ENCODE data around the gene KCNJ6.

KCNJ6 gene

GRCh38 chr21:37574751-37575150, 341.5 kb downstream of the KCNJ6 start:
- Histone ChIP-seq H3K9ac (ENCODE audit: low read length) (no peak overlapping the region), H3K9me2 (ENCODE audit: low read depth, low read length) (no peaks in the 10 kb centered on the region), H3F3A (ENCODE audit: insufficient read depth, low read length) (no peaks in the 10 kb centered on the region), H3K36me3 (ENCODE audit: insufficient read depth, low read length) (no peaks in the 10 kb centered on the region; the same call in 1 of the 2 replicates), H4K20me1 (ENCODE audit: insufficient read depth, low read length) (no peaks in the 10 kb centered on the region), H3K27me3 (ENCODE audit: insufficient read depth, low read length) (no peaks in the 10 kb centered on the region), H3K9me3 (ENCODE audit: low read length) (peaks cover 5% of the 10 kb centered on the region; the same call in 1 of the 2 replicates), H2AFZ (ENCODE audit: low read length) (no peak overlapping the region), H3K27ac (ENCODE audit: low read depth, low read length, poor library complexity, severe bottlenecking) (no peak overlapping the region), H3K79me2 (ENCODE audit: insufficient read depth, low read length) (no peaks in the 10 kb centered on the region), H3K4me3 (ENCODE audit: low read depth, low read length, poor library complexity, severe bottlenecking) (no peak overlapping the region), H3K4me2 (ENCODE audit: low read length) (no peak overlapping the region), H3K4me1 (ENCODE audit: insufficient read depth, low read length, severe bottlenecking) (no peaks in the 10 kb centered on the region)
- TF ChIP-seq, protein P1, sequence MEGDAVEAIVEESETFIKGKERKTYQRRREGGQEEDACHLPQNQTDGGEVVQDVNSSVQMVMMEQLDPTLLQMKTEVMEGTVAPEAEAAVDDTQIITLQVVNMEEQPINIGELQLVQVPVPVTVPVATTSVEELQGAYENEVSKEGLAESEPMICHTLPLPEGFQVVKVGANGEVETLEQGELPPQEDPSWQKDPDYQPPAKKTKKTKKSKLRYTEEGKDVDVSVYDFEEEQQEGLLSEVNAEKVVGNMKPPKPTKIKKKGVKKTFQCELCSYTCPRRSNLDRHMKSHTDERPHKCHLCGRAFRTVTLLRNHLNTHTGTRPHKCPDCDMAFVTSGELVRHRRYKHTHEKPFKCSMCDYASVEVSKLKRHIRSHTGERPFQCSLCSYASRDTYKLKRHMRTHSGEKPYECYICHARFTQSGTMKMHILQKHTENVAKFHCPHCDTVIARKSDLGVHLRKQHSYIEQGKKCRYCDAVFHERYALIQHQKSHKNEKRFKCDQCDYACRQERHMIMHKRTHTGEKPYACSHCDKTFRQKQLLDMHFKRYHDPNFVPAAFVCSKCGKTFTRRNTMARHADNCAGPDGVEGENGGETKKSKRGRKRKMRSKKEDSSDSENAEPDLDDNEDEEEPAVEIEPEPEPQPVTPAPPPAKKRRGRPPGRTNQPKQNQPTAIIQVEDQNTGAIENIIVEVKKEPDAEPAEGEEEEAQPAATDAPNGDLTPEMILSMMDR (IDR thresholded peaks at IDR 0.05; ENCODE audit: low read length): no peak
- TF ChIP-seq EZH2 (IDR thresholded peaks at IDR 0.05; ENCODE audit: borderline replicate concordance, low read length): no peak

GRCh38 chr21:37574316-37574715, 341.9 kb downstream of the KCNJ6 start:
- Histone ChIP-seq H3K9me3 (ENCODE audit: low read length) (peaks cover 5% of the 10 kb centered on the region; the same call in 1 of the 2 replicates), H3K27me3 (ENCODE audit: insufficient read depth, low read length) (no peaks in the 10 kb centered on the region), H3F3A (ENCODE audit: insufficient read depth, low read length) (no peaks in the 10 kb centered on the region), H3K27ac (ENCODE audit: low read depth, low read length, poor library complexity, severe bottlenecking) (no peak overlapping the region), H3K79me2 (ENCODE audit: insufficient read depth, low read length) (no peaks in the 10 kb centered on the region), H3K4me2 (ENCODE audit: low read length) (no peak overlapping the region), H2AFZ (ENCODE audit: low read length) (no peak overlapping the region), H4K20me1 (ENCODE audit: insufficient read depth, low read length) (no peaks in the 10 kb centered on the region), H3K9ac (ENCODE audit: low read length) (no peak overlapping the region), H3K4me3 (ENCODE audit: low read depth, low read length, poor library complexity, severe bottlenecking) (no peak overlapping the region), H3K9me2 (ENCODE audit: low read depth, low read length) (no peaks in the 10 kb centered on the region), H3K36me3 (ENCODE audit: insufficient read depth, low read length) (no peaks in the 10 kb centered on the region; the same call in 1 of the 2 replicates), H3K4me1 (ENCODE audit: insufficient read depth, low read length, severe bottlenecking) (no peaks in the 10 kb centered on the region)
- TF ChIP-seq, protein P1 (IDR thresholded peaks at IDR 0.05; ENCODE audit: low read length): no peak
- no peak for TF ChIP-seq EZH2 (IDR thresholded peaks at IDR 0.05; ENCODE audit: borderline replicate concordance, low read length)

DNA sequence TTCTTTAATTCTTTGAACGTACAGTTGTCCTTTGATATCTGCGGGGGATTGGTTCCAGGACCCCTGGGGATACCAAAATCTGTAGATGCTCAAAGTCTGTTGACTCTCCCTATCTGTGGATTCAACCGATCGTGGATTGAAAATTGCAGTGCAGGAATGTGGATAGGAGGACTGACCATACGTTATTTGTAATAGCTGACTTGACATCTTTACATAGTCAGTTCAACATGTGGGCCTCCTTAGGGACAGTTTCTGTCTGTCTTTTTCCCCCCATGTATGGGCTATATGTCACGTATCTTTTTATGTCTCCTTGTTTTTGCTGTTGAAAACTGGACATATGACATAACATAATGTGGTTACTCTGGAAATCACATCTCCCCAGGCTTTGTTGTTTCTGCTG, 344.8 kb downstream of the KCNJ6 start:
- no peaks in the 10 kb centered on the region for H3K9me2 ChIP-seq (ENCODE audit: low read depth, low read length)
- H3K4me3 ChIP-seq (ENCODE audit: low read depth, low read length, poor library complexity, severe bottlenecking): no peak overlapping the region
- no peak overlapping the region for H2AFZ ChIP-seq (ENCODE audit: low read length)
- H3K27ac ChIP-seq (ENCODE audit: low read depth, low read length, poor library complexity, severe bottlenecking): no peak overlapping the region
- no peaks in the 10 kb centered on the region for H3F3A ChIP-seq (ENCODE audit: insufficient read depth, low read length)
- H3K79me2 ChIP-seq (ENCODE audit: insufficient read depth, low read length): no peaks in the 10 kb centered on the region
- no peaks in the 10 kb centered on the region for H3K9me3 ChIP-seq (ENCODE audit: low read length)
- H3K4me2 ChIP-seq (ENCODE audit: low read length): no peak overlapping the region
- H3K27me3 ChIP-seq (ENCODE audit: insufficient read depth, low read length): no peaks in the 10 kb centered on the region
- H4K20me1 ChIP-seq (ENCODE audit: insufficient read depth, low read length): no peaks in the 10 kb centered on the region
- TF ChIP-seq EZH2 (IDR thresholded peaks at IDR 0.05; ENCODE audit: borderline replicate concordance, low read length): no peak
- TF ChIP-seq, protein P1 (IDR thresholded peaks at IDR 0.05; ENCODE audit: low read length): no peak
- no peaks in the 10 kb centered on the region for H3K36me3 ChIP-seq (ENCODE audit: insufficient read depth, low read length)
- no peaks in the 10 kb centered on the region for H3K4me1 ChIP-seq (ENCODE audit: insufficient read depth, low read length, severe bottlenecking)
- no peak overlapping the region for H3K9ac ChIP-seq (ENCODE audit: low read length)
